MCF 10A (cell line): ENCODE data around the gene OR11H6. TPM values are rescaled to one million over a fixed set of nuclear protein-coding genes. Genes with fewer than 3 reads are reported as not detected.
"Not testable (repeated sequence)": the region's sequence is repeated elsewhere in the genome, so short reads cannot be mapped to it uniquely, and the experiment has no call there.

ENCODE experiments used
- BruUV-seq: library from RNA; stranded (reverse); fragments of 400-500 nt; replicated peaks from 2 replicates; lab custom pipeline; 2021; lab: Mats Ljungman, UMichigan
- CTCF ChIA-PET: fragments of 300-600 bp; sonication (Branson Sonifier 250); formaldehyde crosslinking; extraction: SDS; loops from one replicate; lab custom pipeline; 2021; ENCODE audit warnings: antibody characterized with exemption, inconsistent platforms; lab: Yijun Ruan, JAX
- POLR2A ChIA-PET: fragments of 300-600, 350-650 bp; sonication (Branson Sonifier 250); formaldehyde crosslinking; extraction: SDS; loops from one replicate; lab custom pipeline; 2020; ENCODE audit warnings: antibody characterized with exemption, inconsistent platforms; lab: Yijun Ruan, JAX
- DNase-seq: peaks from one replicate; pipeline ENCODE4 v3.0.0-alpha.2; 2018; ENCODE audit not compliant: unreplicated experiment
- H3K27ac Mint-ChIP-seq: one replicate; pipeline ENCODE4 v1.8.0; 2022; ENCODE audit warnings: mild to moderate bottlenecking, low read depth, mixed read lengths; ENCODE audit not compliant: unreplicated experiment
- H3K27me3 Mint-ChIP-seq: one replicate; pipeline ENCODE4 v1.8.0; 2022; ENCODE audit warnings: mixed read lengths; ENCODE audit not compliant: insufficient read depth, unreplicated experiment
- H3K36me3 Mint-ChIP-seq: one replicate; pipeline ENCODE4 v1.8.0; 2022; ENCODE audit warnings: mild to moderate bottlenecking, moderate library complexity, mixed read lengths; ENCODE audit not compliant: insufficient read depth, unreplicated experiment
- H3K4me1 Mint-ChIP-seq: one replicate; pipeline ENCODE4 v1.8.0; 2022; ENCODE audit warnings: mixed read lengths; ENCODE audit not compliant: insufficient read depth, unreplicated experiment
- H3K4me3 Mint-ChIP-seq: one replicate; pipeline ENCODE4 v1.8.0; 2022; ENCODE audit warnings: mild to moderate bottlenecking, moderate library complexity, mixed read lengths; ENCODE audit not compliant: unreplicated experiment
- H3K9me3 Mint-ChIP-seq: one replicate; pipeline ENCODE4 v1.8.0; 2022; ENCODE audit warnings: mixed read lengths; ENCODE audit not compliant: unreplicated experiment
- intact Hi-C: fragments of 100-400 bp; cut with micrococcal nuclease; formaldehyde crosslinking; loops from 2 replicates; pipeline ENCODE4 v1.14.1; 2022
- total RNA-seq: library from RNA; stranded (reverse); gene quantifications from 2 replicates; pipeline ENCODE4 v1.2.3, GENCODE V29; 2022
- TF ChIP-seq, protein P1 (sequence below): fragments of 200-600 bp; IDR thresholded peaks from one replicate; pipeline ENCODE4 v1.8.0; 2022; ENCODE audit warnings: antibody characterized with exemption, mild to moderate bottlenecking; ENCODE audit not compliant: unreplicated experiment

Gene OR11H6
- total RNA-seq, 1 experiment from 2014 or later: not detected

DNA sequence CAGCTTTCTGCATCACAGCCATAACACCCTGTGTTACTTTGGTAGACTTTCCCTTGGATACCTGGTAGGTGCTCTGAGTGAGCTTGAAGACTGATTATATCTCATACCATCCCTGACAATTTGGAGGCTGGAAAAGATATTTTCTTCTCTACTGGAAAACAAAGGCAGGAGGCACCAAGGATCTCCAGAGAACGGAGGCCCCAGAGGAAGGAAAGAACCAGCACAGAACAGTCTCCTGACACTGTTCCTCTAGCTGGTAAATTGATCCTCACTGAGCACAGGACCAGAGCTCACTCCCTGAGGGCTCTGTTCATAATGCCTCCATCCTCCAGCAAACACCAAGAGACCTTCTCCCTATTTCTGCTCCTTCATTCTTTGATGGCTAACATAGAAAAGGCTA, 32.9 kb upstream of the OR11H6 start, which contains the start of gene OR11G2:
Gene OR11G2 (plus strand): TSS at position 301 of the 400 bp plus-strand sequence. CDS start 6,542 bp downstream, outside the sequence.
- BruUV-seq: no TSS peak
- Mint-ChIP-seq H3K9me3 (no peaks in the 10 kb centered on the region), H3K36me3 (no peaks in the 10 kb centered on the region), H3K4me3 (no peak within 1 kb of the TSS), H3K4me1 (no peaks in the 10 kb centered on the region), H3K27me3 (peaks cover 94% of the 10 kb centered on the region), H3K27ac (no peak within 1 kb of the TSS)
- intact Hi-C loops: no loop called here
- POLR2A ChIA-PET: no interaction called here
- DNase-seq: no peak
- CTCF ChIA-PET: interaction anchor here (0.8 kb wide), 1 partner anchor 12 kb away, joined by 3 read pairs; no protein-coding TSS in a partner anchor
- TF ChIP-seq, protein P1, sequence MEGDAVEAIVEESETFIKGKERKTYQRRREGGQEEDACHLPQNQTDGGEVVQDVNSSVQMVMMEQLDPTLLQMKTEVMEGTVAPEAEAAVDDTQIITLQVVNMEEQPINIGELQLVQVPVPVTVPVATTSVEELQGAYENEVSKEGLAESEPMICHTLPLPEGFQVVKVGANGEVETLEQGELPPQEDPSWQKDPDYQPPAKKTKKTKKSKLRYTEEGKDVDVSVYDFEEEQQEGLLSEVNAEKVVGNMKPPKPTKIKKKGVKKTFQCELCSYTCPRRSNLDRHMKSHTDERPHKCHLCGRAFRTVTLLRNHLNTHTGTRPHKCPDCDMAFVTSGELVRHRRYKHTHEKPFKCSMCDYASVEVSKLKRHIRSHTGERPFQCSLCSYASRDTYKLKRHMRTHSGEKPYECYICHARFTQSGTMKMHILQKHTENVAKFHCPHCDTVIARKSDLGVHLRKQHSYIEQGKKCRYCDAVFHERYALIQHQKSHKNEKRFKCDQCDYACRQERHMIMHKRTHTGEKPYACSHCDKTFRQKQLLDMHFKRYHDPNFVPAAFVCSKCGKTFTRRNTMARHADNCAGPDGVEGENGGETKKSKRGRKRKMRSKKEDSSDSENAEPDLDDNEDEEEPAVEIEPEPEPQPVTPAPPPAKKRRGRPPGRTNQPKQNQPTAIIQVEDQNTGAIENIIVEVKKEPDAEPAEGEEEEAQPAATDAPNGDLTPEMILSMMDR: no peak

DNA sequence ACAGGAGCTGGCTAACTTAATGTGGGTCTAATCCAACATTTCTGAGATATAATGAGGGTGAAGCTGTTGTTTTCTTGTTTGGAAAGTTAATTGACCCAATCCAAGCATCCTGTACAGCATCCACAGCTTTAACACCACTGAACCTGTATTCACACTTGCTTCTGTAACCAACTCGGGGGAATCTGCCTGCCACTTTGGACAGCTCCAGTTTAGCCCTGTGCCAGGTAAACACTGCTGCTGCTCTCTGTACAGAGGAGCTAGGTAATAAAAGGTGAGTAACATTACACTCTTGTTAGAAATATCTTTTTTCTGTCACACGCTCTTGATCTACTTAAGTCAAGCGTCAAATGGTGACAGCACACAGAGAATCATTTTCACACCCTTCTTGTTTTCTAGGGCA, 32.1 kb upstream of the OR11H6 start:
- H3K27ac Mint-ChIP-seq: no peak overlapping the region
- no peak overlapping the region for H3K4me3 Mint-ChIP-seq
- POLR2A ChIA-PET: no interaction called here
- BruUV-seq: no TSS peak
- no peak for DNase-seq
- no peaks in the 10 kb centered on the region for H3K36me3 Mint-ChIP-seq
- intact Hi-C loops: no loop called here
- CTCF ChIA-PET: interaction anchor here (0.6 kb wide), 1 partner anchor 110 kb away, joined by 3 read pairs; no protein-coding TSS in a partner anchor
- H3K9me3 Mint-ChIP-seq: no peaks in the 10 kb centered on the region
- TF ChIP-seq, protein P1: no peak
- H3K4me1 Mint-ChIP-seq: no peaks in the 10 kb centered on the region
- peaks cover 96% of the 10 kb centered on the region for H3K27me3 Mint-ChIP-seq

DNA sequence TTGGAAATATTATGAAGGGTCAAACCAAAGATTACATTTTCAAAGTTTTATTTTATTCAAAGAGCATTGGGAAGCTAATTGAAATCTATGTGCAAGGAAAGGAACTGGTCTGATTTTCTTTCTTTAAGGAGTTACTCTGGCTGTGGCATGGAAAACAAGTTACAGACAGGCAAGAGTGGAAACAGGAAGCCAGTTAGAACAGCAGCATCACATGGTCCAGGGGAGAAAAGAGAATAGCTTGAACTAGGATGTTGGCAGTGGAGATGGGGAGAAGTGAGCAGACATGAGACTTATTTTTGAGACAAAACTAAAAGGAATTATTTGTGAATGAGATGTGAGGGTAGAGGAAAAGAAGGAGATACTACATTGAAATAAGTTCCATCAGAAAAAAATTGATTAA, 29.4 kb upstream of the OR11H6 start:
- H3K27me3 Mint-ChIP-seq: peaks cover 88% of the 10 kb centered on the region
- POLR2A ChIA-PET: no interaction called here

DNA sequence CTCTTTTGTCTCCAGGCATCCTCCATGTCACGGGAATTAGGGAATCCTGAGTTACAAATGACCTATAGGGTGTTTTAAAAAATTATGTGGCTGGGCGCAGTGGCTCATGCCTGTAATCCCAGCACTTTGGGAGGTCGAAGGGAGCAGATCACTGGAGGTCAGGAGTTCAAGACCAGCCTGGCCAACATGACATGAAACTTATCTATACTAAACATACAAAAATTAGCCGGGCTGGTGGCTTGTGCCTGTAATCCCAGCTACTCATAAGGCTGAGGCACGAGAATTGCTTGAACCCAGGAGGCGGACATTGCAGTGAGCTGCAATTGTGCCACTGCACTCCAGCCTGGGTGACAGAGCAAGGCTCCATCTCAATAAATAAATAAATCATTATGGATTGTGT, 28.3 kb upstream of the OR11H6 start:
- H3K9me3 Mint-ChIP-seq, DNase-seq, POLR2A ChIA-PET, CTCF ChIA-PET, H3K27ac Mint-ChIP-seq, BruUV-seq, H3K36me3 Mint-ChIP-seq, H3K4me3 Mint-ChIP-seq, H3K4me1 Mint-ChIP-seq, intact Hi-C loops: not testable (repeated sequence)
- H3K27me3 Mint-ChIP-seq: peaks cover 87% of the 10 kb centered on the region

More for the DNA sequence above, 29.4 kb upstream of the OR11H6 start:
- peaks cover 1% of the 10 kb centered on the region for H3K4me1 Mint-ChIP-seq
- H3K36me3 Mint-ChIP-seq: no peaks in the 10 kb centered on the region
- TF ChIP-seq, protein P1: no peak
- H3K4me3 Mint-ChIP-seq: no peak overlapping the region
- H3K9me3 Mint-ChIP-seq: no peaks in the 10 kb centered on the region
- no TSS peak for BruUV-seq
- DNase-seq: no peak
- CTCF ChIA-PET: no interaction called here
- no peak overlapping the region for H3K27ac Mint-ChIP-seq
- intact Hi-C loops: no loop called here
